ENCODE results near the gene LRRC8B. TPM values are rescaled to one million over a fixed set of nuclear protein-coding genes. Genes with fewer than 3 reads are reported as not detected.

Gene LRRC8B
- total and polyA plus RNA-seq, 2 of the 13 experiments (the other 11 are each of a cell fraction or from before 2014, with no cell fraction given): 4.9 to 7.6 TPM

DNA sequence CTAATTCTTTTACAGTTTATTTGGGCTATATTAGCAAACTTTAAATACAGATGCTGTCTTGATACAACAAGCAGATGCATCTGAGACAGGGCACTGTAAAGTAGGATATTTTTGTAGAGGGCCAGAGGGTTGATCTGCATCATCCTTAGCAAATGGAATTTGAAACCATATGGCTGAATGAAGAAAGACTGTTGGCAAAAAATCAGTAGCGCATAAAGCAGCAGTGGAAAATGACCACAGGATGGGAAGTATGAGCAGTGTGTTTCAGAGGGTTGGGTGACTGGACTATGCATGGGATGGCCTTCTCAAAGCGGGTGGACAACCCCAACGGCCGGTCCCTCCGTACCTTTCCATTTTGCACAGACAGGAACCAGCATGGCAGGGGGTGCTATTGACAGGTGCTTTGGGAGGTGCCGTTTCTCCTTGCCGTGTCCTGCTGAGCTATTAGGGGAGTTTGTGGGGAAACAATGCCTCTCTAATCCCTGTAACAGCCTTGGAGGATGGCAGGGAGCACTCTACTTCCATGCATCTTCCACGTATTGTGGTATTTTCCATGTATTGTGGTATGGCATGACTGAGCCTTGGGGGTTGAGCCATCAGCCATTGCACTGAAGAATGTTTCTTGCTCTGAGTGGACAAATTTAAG lies 5.9 kb downstream of the LRRC8B start:
- Histone ChIP-seq H3K4me2 (ENCODE audit: low read depth, low read length) (no peak overlapping the region), H3K9ac (ENCODE audit: insufficient read depth, low read depth, low read length) (no peak overlapping the region), H3K4me3 (replicated peaks in 1 of 3; ENCODE audit: insufficient read depth in 1 of 3, low read depth in 2 of 3, low read length in 3 of 3) (no peak overlapping the region), H3K79me2 (ENCODE audit: insufficient read depth, low read length) (peaks cover 35% of the 10 kb centered on the region), H3K36me3 (replicated peaks in 1 of 2; ENCODE audit: control insufficient read depth in 1 of 2, insufficient read depth in 2 of 2, low read length in 2 of 2) (no peaks in the 10 kb centered on the region), H3K9me3 (ENCODE audit: low read length) (no peaks in the 10 kb centered on the region), H3K27ac (ENCODE audit: extremely low read length, insufficient read depth, low read length) (no peak overlapping the region), H2AFZ (ENCODE audit: low read length) (no peak overlapping the region), H3K27me3 (ENCODE audit: control insufficient read depth in 1 of 2, insufficient read depth in 2 of 2, low read length in 2 of 2) (no peaks in the 10 kb centered on the region), H3K4me1 (ENCODE audit: insufficient read depth, low read length) (peaks cover 46% of the 10 kb centered on the region), H4K20me1 (ENCODE audit: insufficient read depth, low read length) (no peaks in the 10 kb centered on the region)
- DNase-seq (ENCODE audit: low spot score) (no peak), FAIRE-seq (no peak), ATAC-seq (no peak)
- intact Hi-C loops (cut with micrococcal nuclease; ENCODE audit: unreplicated experiment): no loop called here
- TF ChIP-seq, protein P1, sequence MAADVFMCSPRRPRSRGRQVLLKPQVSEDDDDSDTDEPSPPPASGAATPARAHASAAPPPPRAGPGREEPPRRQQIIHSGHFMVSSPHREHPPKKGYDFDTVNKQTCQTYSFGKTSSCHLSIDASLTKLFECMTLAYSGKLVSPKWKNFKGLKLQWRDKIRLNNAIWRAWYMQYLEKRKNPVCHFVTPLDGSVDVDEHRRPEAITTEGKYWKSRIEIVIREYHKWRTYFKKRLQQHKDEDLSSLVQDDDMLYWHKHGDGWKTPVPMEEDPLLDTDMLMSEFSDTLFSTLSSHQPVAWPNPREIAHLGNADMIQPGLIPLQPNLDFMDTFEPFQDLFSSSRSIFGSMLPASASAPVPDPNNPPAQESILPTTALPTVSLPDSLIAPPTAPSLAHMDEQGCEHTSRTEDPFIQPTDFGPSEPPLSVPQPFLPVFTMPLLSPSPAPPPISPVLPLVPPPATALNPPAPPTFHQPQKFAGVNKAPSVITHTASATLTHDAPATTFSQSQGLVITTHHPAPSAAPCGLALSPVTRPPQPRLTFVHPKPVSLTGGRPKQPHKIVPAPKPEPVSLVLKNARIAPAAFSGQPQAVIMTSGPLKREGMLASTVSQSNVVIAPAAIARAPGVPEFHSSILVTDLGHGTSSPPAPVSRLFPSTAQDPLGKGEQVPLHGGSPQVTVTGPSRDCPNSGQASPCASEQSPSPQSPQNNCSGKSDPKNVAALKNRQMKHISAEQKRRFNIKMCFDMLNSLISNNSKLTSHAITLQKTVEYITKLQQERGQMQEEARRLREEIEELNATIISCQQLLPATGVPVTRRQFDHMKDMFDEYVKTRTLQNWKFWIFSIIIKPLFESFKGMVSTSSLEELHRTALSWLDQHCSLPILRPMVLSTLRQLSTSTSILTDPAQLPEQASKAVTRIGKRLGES (CRISPR knock-in tag; IDR thresholded peaks at IDR 0.05; ENCODE audit: borderline replicate concordance): no peak
- TF ChIP-seq PRMT3 (CRISPR knock-in tag; IDR thresholded peaks at IDR 0.05; ENCODE audit: borderline replicate concordance, low read depth) (no peak), SRSF9 (IDR thresholded peaks at IDR 0.05; ENCODE audit: borderline replicate concordance, insufficient read depth, low read depth, low read length, poor library complexity, severe bottlenecking) (no peak), HOXA5 (CRISPR knock-in tag; IDR thresholded peaks at IDR 0.05) (no peak), BHLHE40 (IDR thresholded peaks at IDR 0.05; ENCODE audit: low read length) (no peak), ZNF883 (CRISPR knock-in tag; IDR thresholded peaks at IDR 0.05; ENCODE audit: not compliant biosample characterization) (no peak)
- TF ChIP-seq, protein P2, sequence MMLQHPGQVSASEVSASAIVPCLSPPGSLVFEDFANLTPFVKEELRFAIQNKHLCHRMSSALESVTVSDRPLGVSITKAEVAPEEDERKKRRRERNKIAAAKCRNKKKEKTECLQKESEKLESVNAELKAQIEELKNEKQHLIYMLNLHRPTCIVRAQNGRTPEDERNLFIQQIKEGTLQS (CRISPR knock-in tag; IDR thresholded peaks at IDR 0.05): no peak
- TF ChIP-seq, protein P3, sequence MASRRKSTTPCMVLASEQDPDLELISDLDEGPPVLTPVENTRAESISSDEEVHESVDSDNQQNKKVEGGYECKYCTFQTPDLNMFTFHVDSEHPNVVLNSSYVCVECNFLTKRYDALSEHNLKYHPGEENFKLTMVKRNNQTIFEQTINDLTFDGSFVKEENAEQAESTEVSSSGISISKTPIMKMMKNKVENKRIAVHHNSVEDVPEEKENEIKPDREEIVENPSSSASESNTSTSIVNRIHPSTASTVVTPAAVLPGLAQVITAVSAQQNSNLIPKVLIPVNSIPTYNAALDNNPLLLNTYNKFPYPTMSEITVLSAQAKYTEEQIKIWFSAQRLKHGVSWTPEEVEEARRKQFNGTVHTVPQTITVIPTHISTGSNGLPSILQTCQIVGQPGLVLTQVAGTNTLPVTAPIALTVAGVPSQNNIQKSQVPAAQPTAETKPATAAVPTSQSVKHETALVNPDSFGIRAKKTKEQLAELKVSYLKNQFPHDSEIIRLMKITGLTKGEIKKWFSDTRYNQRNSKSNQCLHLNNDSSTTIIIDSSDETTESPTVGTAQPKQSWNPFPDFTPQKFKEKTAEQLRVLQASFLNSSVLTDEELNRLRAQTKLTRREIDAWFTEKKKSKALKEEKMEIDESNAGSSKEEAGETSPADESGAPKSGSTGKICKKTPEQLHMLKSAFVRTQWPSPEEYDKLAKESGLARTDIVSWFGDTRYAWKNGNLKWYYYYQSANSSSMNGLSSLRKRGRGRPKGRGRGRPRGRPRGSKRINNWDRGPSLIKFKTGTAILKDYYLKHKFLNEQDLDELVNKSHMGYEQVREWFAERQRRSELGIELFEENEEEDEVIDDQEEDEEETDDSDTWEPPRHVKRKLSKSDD (CRISPR knock-in tag; IDR thresholded peaks at IDR 0.05; ENCODE audit: low read depth): no peak
- TF ChIP-seq, protein P4, sequence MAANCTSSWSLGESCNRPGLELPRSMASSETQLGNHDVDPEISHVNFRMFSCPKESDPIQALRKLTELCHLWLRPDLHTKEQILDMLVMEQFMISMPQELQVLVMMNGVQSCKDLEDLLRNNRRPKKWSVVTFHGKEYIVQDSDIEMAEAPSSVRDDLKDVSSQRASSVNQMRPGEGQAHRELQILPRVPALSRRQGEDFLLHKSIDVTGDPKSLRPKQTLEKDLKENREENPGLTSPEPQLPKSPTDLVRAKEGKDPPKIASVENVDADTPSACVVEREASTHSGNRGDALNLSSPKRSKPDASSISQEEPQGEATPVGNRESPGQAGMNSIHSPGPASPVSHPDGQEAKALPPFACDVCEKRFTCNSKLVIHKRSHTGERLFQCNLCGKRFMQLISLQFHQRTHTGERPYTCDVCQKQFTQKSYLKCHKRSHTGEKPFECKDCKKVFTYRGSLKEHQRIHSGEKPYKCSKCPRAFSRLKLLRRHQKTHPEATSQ (CRISPR knock-in tag; IDR thresholded peaks at IDR 0.05; ENCODE audit: borderline replicate concordance): no peak
- WGBS (ENCODE audit: low lambda C conversion rate): 93% methylated on average over 8 of the region's 8 CpGs
- in situ Hi-C loops (cut with HindIII; ENCODE audit: extremely low pct_ligation_motif_present, low pct_unique_long_range_greater_than_20kb): loop anchor here (5.0 kb wide), 1 partner anchor 57 kb away; no protein-coding TSS in a partner anchor
- POLR2A ChIA-PET: no interaction called here
- no TSS peak for BruUV-seq (replicated peaks)
- CTCF ChIA-PET (ENCODE audit: low intra/inter-chr PET ratio, low total read pairs): no interaction called here
